Measurements from ENCODE around the gene CDYL2. TPM values are rescaled to one million over a fixed set of nuclear protein-coding genes. Genes with fewer than 3 reads are reported as not detected.
"Not testable (repeated sequence)": the region's sequence is repeated elsewhere in the genome, so short reads cannot be mapped to it uniquely, and the experiment has no call there.

CDYL2 gene
- total and polyA plus RNA-seq, 2 experiments from 2014 or later = 7.4 to 12.2 TPM

GRCh38 chr16:80738521-80738920, 65.9 kb downstream of the CDYL2 start:
- Histone ChIP-seq H3K9me2 (replicated peaks; ENCODE audit: insufficient read depth) (no peaks in the 10 kb centered on the region), H3K36me3 (replicated peaks; ENCODE audit: insufficient read depth, low read depth) (no peaks in the 10 kb centered on the region), H3K4me2 (no peak overlapping the region), H3K79me2 (peaks cover 5% of the 10 kb centered on the region), H3K4me3 (no peak overlapping the region), H3K27ac (no peak overlapping the region), H2AFZ (no peak overlapping the region), H4K20me1 (ENCODE audit: insufficient read depth, poor library complexity, severe bottlenecking) (no peaks in the 10 kb centered on the region), H3K27me3 (no peaks in the 10 kb centered on the region), H3K9me3 (ENCODE audit: low read depth) (no peaks in the 10 kb centered on the region), H3K4me1 (ENCODE audit: insufficient read depth) (no peaks in the 10 kb centered on the region)
- DNase-seq (ENCODE audit: low spot score) = no peak
- TF ChIP-seq EZH2phosphoT487 (IDR thresholded peaks at IDR 0.05; ENCODE audit: low read depth, severe bottlenecking, unreplicated experiment) (no peak), CTCF (IDR thresholded peaks at IDR 0.05; ENCODE audit: poor library complexity) (no peak), EZH2 (IDR thresholded peaks at IDR 0.05; ENCODE audit: borderline replicate concordance) (no peak)
- 85% methylated on average over 3 of the region's 3 CpGs for WGBS (ENCODE audit: low lambda C conversion rate, missing lambda C conversion rate)

DNA sequence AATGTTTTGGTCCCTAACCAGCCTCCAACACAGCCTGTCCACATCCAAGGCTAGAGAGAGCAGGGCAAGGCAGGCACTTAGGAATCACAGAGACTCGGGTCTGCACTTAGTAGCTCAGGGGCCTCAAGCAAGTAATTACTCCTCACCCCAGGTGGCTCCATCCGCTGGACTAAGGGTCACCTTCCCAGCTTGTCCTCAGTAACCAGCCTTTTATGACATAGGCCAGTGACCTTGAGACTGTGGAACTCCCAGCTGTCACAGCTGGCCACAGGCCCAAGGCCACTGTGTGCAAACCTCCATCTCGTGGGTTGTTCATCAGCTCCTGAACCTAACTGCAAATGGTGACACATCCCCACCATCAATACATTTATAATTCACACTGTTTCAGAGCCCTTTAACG, 68.6 kb downstream of the CDYL2 start:
- Histone ChIP-seq H3K36me3 (replicated peaks; ENCODE audit: insufficient read depth, low read depth) (no peaks in the 10 kb centered on the region), H3K27me3 (no peaks in the 10 kb centered on the region), H3K9me2 (replicated peaks; ENCODE audit: insufficient read depth) (no peaks in the 10 kb centered on the region), H3K4me3 (no peak overlapping the region), H3K79me2 (peaks cover 1% of the 10 kb centered on the region), H3K4me2 (no peak overlapping the region), H3K27ac (no peak overlapping the region), H4K20me1 (ENCODE audit: insufficient read depth, poor library complexity, severe bottlenecking) (no peaks in the 10 kb centered on the region), H3K4me1 (ENCODE audit: insufficient read depth) (no peaks in the 10 kb centered on the region), H2AFZ (no peak overlapping the region), H3K9me3 (ENCODE audit: low read depth) (no peaks in the 10 kb centered on the region)
- no peak for TF ChIP-seq CTCF (IDR thresholded peaks at IDR 0.05; ENCODE audit: poor library complexity)
- no peak for TF ChIP-seq EZH2phosphoT487 (IDR thresholded peaks at IDR 0.05; ENCODE audit: low read depth, severe bottlenecking, unreplicated experiment)
- TF ChIP-seq EZH2 (IDR thresholded peaks at IDR 0.05; ENCODE audit: borderline replicate concordance) = no peak
- DNase-seq (ENCODE audit: low spot score) = no peak
- WGBS (ENCODE audit: low lambda C conversion rate, missing lambda C conversion rate) = 69% methylated on average over 4 of the region's 4 CpGs

GRCh38 chr16:80733407-80733806, 71.0 kb downstream of the CDYL2 start:
- Histone ChIP-seq H3K9me3 (ENCODE audit: low read depth) (no peaks in the 10 kb centered on the region), H3K27ac (no peak overlapping the region), H2AFZ (no peak overlapping the region), H4K20me1 (ENCODE audit: insufficient read depth, poor library complexity, severe bottlenecking) (no peaks in the 10 kb centered on the region), H3K27me3 (no peaks in the 10 kb centered on the region), H3K79me2 (peaks cover 2% of the 10 kb centered on the region), H3K4me2 (no peak overlapping the region), H3K36me3 (replicated peaks; ENCODE audit: insufficient read depth, low read depth) (no peaks in the 10 kb centered on the region), H3K9me2 (replicated peaks; ENCODE audit: insufficient read depth) (no peaks in the 10 kb centered on the region), H3K4me1 (ENCODE audit: insufficient read depth) (no peaks in the 10 kb centered on the region), H3K4me3 (no peak overlapping the region)
- WGBS (ENCODE audit: low lambda C conversion rate, missing lambda C conversion rate) = 43% methylated on average over 2 of the region's 2 CpGs
- TF ChIP-seq EZH2phosphoT487 (IDR thresholded peaks at IDR 0.05; ENCODE audit: low read depth, severe bottlenecking, unreplicated experiment) = no peak
- TF ChIP-seq EZH2 (IDR thresholded peaks at IDR 0.05; ENCODE audit: borderline replicate concordance) = no peak
- no peak for TF ChIP-seq CTCF (IDR thresholded peaks at IDR 0.05; ENCODE audit: poor library complexity)
- no peak for DNase-seq (ENCODE audit: low spot score)

DNA sequence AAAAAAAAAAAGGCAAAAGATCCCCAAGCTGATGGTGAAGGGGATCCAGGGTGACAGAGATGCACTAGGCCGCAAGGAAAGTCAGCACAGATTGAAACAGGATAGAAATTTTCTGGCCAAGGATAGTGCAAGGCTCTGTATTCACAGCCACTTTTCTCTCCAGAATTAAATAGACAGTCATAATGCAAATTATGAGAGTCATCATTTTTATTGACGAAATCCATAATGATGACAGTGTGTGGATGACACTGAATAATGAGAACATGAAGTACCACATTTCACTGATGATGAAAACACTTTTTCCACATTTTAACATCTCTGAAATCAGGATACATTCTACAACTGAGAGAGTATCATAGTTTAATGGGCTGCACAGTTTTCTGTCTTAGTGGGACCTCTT, 72.5 kb downstream of the CDYL2 start:
- no peak for DNase-seq (ENCODE audit: low spot score)
- TF ChIP-seq EZH2phosphoT487 (IDR thresholded peaks at IDR 0.05; ENCODE audit: low read depth, severe bottlenecking, unreplicated experiment) (no peak), CTCF (IDR thresholded peaks at IDR 0.05; ENCODE audit: poor library complexity) (no peak), EZH2 (IDR thresholded peaks at IDR 0.05; ENCODE audit: borderline replicate concordance) (no peak)
- 82% methylated on average over 2 of the region's 2 CpGs for WGBS (ENCODE audit: low lambda C conversion rate, missing lambda C conversion rate)
- H3K4me2 ChIP-seq = no peak overlapping the region
- H2AFZ ChIP-seq = no peak overlapping the region
- H3K27ac ChIP-seq = no peak overlapping the region
- H3K79me2 ChIP-seq = peaks cover 2% of the 10 kb centered on the region
- no peaks in the 10 kb centered on the region for H3K27me3 ChIP-seq
- H3K36me3 ChIP-seq (replicated peaks; ENCODE audit: insufficient read depth, low read depth) = no peaks in the 10 kb centered on the region
- H3K9me2 ChIP-seq (replicated peaks; ENCODE audit: insufficient read depth) = no peaks in the 10 kb centered on the region
- no peaks in the 10 kb centered on the region for H3K9me3 ChIP-seq (ENCODE audit: low read depth)
- no peak overlapping the region for H3K4me3 ChIP-seq
- H3K4me1 ChIP-seq (ENCODE audit: insufficient read depth) = no peaks in the 10 kb centered on the region
- no peaks in the 10 kb centered on the region for H4K20me1 ChIP-seq (ENCODE audit: insufficient read depth, poor library complexity, severe bottlenecking)

DNA sequence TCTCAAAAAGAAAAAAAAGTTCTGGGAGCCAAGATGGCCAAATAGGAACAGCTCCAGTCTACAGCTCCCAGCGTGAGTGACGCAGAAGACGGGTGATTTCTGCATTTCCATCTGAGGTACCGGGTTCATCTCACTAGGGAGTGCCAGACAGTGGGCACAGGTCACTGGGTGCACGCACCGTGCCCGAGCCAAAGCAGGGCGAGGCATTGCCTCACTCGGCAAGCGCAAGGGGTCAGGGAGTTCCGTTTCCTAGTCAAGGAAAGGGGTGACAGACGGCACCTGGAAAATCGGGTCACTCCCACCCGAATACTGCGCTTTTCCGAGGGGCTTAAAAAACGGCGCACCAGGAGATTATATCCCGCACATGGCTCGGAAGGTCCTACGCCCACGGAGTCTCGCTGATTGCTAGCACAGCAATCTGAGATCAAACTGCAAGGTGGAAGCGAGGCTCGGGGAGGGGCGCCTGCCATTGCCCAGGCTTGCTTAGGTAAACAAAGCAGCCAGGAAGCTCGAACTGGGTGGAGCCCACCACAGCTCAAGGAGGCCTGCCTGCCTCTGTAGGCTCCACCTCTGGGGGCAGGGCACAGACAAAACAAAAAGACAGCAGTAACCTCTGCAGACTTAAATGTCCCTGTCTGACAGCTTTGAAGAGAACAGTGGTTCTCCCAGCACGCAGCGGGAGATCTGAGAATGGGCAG, 77.2 kb downstream of the CDYL2 start:
- H2AFZ ChIP-seq; H3K27me3 ChIP-seq; H3K79me2 ChIP-seq; H4K20me1 ChIP-seq (ENCODE audit: insufficient read depth, poor library complexity, severe bottlenecking); H3K4me1 ChIP-seq (ENCODE audit: insufficient read depth); H3K27ac ChIP-seq; H3K36me3 ChIP-seq (replicated peaks; ENCODE audit: insufficient read depth, low read depth); H3K4me3 ChIP-seq; H3K9me2 ChIP-seq (replicated peaks; ENCODE audit: insufficient read depth); H3K9me3 ChIP-seq (ENCODE audit: low read depth); H3K4me2 ChIP-seq; DNase-seq (ENCODE audit: low spot score): not testable (repeated sequence)
- WGBS (ENCODE audit: low lambda C conversion rate, missing lambda C conversion rate) = 93% methylated on average over 29 of the region's 29 CpGs

All from hepatocyte (in vitro differentiated cells).